Right hindlimb (tissue), 1 donor: ENCODE measurements around the gene IL15.
"Not testable (repeated sequence)": the region's sequence is repeated elsewhere in the genome, so short reads cannot be mapped to it uniquely, and the experiment has no call there.

Experiments
- DNase-seq: peaks from one replicate; pipeline ENCODE4 v3.0.0-alpha.2; 2018

The IL15 gene

GRCh38 chr4:141647966-141648365, 11.6 kb downstream of the IL15 start:
- no peak for DNase-seq

- no peak for DNase-seq
These were observed 15.9 kb downstream of the IL15 start for GRCh38 chr4:141652161-141652778.

- no peak for DNase-seq
These were observed 17.7 kb downstream of the IL15 start for GRCh38 chr4:141654098-141654497.

- DNase-seq = no peak
These were observed 19.6 kb downstream of the IL15 start for GRCh38 chr4:141656031-141656430.

GRCh38 chr4:141657550-141658250, 21.3 kb downstream of the IL15 start:
- DNase-seq = no peak

GRCh38 chr4:141658309-141658708, 21.9 kb downstream of the IL15 start:
- no peak for DNase-seq

- DNase-seq = no peak
These were observed 23.2 kb downstream of the IL15 start for GRCh38 chr4:141659539-141659938.

- no peak for DNase-seq
These were observed 24.5 kb downstream of the IL15 start for GRCh38 chr4:141660880-141661279.

GRCh38 chr4:141668200-141668910, 32.0 kb downstream of the IL15 start:
- no peak for DNase-seq

GRCh38 chr4:141669501-141669900, 33.1 kb downstream of the IL15 start:
- no peak for DNase-seq

- DNase-seq = no peak
These were observed 39.0 kb downstream of the IL15 start for GRCh38 chr4:141675384-141675783.

GRCh38 chr4:141676087-141676670, 39.8 kb downstream of the IL15 start:
- no peak for DNase-seq

GRCh38 chr4:141680060-141680459, 43.7 kb downstream of the IL15 start:
- DNase-seq = no peak

- no peak for DNase-seq
These were observed 48.4 kb downstream of the IL15 start for GRCh38 chr4:141684785-141685184.

GRCh38 chr4:141686146-141686775, 49.9 kb downstream of the IL15 start:
- DNase-seq = no peak

GRCh38 chr4:141686879-141687278, 50.5 kb downstream of the IL15 start:
- no peak for DNase-seq

GRCh38 chr4:141689726-141690296, 53.4 kb downstream of the IL15 start:
- DNase-seq = not testable (repeated sequence)

- not testable (repeated sequence) for DNase-seq
These were observed 54.9 kb downstream of the IL15 start for GRCh38 chr4:141691247-141691646.

- no peak for DNase-seq
These were observed 55.7 kb downstream of the IL15 start for GRCh38 chr4:141692081-141692480.

GRCh38 chr4:141697116-141697515, 60.7 kb downstream of the IL15 start:
- no peak for DNase-seq

GRCh38 chr4:141702472-141703182, 66.2 kb downstream of the IL15 start:
- peak; percentile 51 for DNase-seq

- DNase-seq = no peak
These were observed 67.1 kb downstream of the IL15 start for GRCh38 chr4:141703497-141703896.
